ENCODE results near the gene RTN4IP1.

The RTN4IP1 gene, protein sequence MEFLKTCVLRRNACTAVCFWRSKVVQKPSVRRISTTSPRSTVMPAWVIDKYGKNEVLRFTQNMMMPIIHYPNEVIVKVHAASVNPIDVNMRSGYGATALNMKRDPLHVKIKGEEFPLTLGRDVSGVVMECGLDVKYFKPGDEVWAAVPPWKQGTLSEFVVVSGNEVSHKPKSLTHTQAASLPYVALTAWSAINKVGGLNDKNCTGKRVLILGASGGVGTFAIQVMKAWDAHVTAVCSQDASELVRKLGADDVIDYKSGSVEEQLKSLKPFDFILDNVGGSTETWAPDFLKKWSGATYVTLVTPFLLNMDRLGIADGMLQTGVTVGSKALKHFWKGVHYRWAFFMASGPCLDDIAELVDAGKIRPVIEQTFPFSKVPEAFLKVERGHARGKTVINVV

DNA sequence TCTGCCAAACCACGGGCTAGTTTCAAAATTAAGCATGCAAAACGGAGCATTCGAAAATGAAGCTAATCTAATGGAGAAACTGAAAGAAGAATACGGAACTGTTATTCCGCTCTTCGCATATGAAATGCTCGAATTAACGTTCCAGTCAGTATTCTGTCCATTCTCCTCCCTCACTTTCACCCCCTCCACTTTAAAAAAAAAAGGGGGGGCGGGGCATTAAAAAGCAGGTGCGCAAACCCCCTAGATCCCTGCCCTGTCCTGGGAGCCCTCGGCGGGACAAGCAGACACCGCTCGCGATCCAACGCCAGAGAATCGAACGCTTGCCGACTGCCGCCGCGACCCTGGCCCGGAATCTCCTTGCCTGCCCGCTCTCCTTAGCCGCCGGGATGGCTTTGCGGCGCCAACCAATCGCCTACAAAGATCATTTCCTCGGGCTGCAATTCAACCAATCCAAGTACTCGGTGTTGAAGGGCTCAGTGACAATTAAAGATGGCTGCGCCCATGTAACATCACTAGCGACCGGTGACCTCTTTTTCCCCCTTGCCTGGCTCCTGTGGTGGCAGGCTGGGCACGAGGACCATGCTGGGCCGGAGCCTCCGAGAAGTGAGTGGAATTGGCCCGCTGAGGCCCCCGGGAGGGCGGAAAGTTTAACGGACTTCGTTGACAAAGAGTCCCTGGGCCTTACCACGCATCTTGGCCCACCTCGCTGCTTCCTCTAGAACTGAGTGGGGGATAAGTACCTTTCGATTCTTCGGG, at the start of gene RTN4IP1, which contains the start of gene QRSL1:
TSS of gene RTN4IP1 (minus strand) at position 396 of the 756 bp plus-strand sequence. CDS start 477 bp downstream, outside the sequence.
TSS of gene QRSL1 (plus strand) at position 476 of the 756 bp plus-strand sequence. CDS start at position 580, 104 bp downstream.
- DNase-seq (ENCODE audit: insufficient read length, low spot score) (peak; percentile 67), FAIRE-seq (peak; percentile 48)

DNA sequence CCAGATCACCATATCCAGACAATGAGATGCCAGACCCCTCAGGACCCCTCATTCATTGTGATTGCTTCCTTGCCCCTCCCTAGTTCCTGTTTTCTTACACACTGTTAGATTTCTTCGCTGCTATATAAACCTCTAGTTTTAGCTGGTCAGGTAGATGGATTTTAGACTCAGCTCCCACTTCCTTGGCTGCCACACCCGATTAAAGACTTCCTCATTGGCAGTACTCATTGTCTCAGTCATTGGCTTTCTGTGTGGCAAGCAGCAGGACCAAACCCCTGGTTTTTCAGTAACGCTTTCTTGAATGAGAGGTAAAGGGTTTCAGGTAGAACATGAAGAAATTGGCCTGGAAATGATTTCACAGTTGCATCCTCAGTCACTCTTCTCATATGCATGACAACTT, 48.0 kb upstream of the RTN4IP1 start:
- no peak for TF ChIP-seq POLR2A (IDR thresholded peaks at IDR 0.05; ENCODE audit: low read depth, low read length)
- FAIRE-seq (no peak), DNase-seq (ENCODE audit: insufficient read length, low spot score) (no peak)

More for the DNA sequence above, at the start of gene RTN4IP1, which contains the start of gene QRSL1:
- peak; percentile 55 for TF ChIP-seq POLR2A (IDR thresholded peaks at IDR 0.05; ENCODE audit: low read depth, low read length)

DNA sequence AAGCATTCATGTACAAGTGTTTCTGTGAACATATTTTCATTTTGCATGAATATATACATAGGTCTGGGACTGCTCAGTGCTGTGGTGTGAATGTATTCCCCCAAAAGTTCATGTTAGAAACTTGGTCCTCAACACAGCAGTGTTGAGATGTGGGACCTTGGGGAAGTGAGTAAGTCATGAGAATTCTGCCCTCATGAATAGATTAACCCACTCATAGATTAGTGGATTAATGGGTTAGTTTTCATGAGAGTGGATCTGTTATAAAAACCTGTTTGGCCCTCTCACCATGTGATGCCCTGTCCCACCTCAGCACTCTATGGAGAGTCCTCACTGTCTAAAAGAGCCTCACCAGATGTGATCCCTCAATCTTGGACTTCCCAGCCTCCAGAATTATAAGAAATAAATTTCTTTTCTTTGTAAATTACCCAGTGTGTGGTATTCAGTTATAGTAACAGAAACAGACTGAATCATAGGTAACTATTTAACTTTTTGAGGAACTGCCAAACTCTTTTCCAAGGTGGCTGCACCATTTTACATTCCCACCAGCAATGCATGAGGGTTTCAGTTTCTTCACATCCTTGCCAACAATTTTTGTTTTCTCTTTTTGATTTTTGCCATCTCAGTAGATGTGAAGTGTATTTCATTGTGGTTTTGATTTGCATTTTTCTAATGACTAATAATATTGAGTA, 45.4 kb upstream of the RTN4IP1 start:
- TF ChIP-seq POLR2A (IDR thresholded peaks at IDR 0.05; ENCODE audit: low read depth, low read length) = no peak
- FAIRE-seq (no peak), DNase-seq (ENCODE audit: insufficient read length, low spot score) (no peak)

DNA sequence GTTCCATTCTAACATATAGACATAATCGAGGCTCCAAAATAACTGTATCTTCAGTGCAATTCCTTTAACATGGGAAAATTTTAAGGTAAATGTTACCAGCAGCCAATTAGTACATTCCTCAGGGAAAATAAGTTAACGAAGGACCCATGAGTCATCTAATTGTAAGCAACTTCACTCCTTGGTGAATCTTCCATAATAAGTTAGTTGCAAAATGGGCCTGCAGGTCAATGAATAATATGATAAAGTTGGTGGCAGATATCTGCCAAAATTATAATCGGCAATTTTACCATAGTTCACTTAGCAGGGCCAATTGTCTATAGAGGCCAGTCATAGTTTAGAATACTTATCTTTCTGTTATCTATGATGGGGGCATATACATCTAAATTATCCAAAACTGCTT, 42.4 kb upstream of the RTN4IP1 start:
- DNase-seq (ENCODE audit: insufficient read length, low spot score) (no peak), FAIRE-seq (no peak)
- no peak for TF ChIP-seq POLR2A (IDR thresholded peaks at IDR 0.05; ENCODE audit: low read depth, low read length)

DNA sequence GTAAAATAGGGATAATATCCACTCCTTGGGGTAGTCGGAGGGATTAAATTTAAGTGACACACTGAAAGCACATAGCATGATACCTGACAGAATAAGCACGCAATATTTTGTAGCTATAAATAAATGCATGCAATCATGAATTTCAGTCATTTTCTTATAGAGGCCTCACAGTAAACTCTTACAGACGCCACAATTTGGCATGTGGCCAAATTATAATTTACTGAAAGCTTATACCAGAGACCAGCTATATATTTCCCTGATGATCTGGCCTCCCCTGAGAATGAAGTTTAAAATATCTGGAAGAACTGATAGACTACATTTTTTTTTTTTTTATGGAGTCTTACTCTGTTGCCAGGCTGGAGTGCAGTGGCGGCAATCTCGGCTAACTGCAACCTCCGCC, 40.9 kb upstream of the RTN4IP1 start:
- no peak for TF ChIP-seq POLR2A (IDR thresholded peaks at IDR 0.05; ENCODE audit: low read depth, low read length)
- DNase-seq (ENCODE audit: insufficient read length, low spot score) (no peak), FAIRE-seq (no peak)

DNA sequence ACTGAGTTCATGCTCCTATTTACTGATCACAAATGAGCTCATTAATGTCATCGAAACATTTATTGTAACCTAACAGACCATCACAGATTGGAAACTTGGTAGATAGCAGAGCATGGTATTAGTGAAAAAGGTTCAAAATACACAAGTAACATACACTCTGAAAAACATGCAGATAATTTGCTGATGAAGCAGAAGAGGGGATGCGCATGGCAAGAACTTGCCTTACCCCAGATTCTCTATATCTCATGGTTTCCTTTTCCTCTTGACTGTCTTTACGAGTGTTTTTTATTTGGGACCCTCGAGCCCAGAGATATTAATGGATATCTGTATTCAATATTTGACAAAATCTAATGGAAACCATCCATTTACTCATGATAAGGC, 37.7 kb upstream of the RTN4IP1 start:
- DNase-seq (ENCODE audit: insufficient read length, low spot score) (no peak), FAIRE-seq (no peak)
- TF ChIP-seq POLR2A (IDR thresholded peaks at IDR 0.05; ENCODE audit: low read depth, low read length) = no peak

DNA sequence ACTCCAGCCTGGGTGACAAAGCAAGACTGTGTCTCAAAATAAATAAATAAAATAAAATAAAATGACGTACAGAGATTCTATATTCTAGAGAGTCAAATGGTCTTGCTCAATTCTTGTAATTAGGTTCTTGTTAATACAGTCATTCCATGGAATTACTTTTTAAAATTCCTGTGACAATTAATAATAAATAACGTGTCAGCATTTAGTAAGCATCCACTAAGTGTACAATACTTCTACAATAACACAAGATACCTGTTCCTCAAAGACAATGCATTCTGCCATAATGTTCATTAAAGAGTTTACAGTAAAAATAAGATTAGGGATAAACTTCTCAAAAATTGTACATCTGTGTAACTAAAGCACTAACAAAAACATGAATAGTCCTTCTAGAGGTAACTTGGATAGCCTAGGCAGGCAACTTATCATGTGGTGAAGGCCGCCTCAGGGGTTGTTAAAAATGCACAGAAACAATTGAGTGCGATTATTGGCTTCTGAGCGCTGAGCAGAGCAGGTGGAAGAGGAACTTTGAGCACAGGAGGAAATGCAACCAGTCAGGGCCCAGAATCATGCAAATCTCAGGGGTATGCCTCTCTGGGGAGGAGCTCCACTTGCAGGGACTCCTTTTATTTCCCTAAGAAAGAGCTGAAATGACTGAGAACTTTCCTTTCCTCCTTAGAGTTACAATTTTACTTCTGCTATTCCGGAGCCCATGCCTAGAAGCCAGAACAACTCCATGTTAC, 37.2 kb upstream of the RTN4IP1 start:
- DNase-seq (ENCODE audit: insufficient read length, low spot score) (no peak), FAIRE-seq (no peak)

DNA sequence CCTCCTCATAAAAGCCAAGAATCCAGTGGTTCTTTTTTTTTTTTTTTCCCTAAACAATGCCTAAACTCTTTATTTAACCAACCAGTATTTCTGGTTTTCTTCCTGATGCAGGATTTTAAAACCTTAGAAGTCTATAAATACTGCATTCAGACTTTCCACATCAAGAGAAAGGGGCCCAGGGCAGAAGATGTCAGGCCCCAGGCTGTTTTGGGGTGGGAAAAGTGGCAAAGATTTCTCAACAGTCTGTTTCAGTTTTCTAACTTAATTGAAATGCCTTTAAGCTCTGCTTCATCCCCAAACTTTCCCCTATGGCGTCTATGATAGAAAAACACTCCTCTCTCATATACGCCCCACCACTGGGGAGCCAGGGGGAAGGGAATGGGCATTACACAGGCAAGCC, 33.2 kb upstream of the RTN4IP1 start:
- no peak for TF ChIP-seq POLR2A (IDR thresholded peaks at IDR 0.05; ENCODE audit: low read depth, low read length)
- FAIRE-seq (no peak), DNase-seq (ENCODE audit: insufficient read length, low spot score) (no peak)

More for the DNA sequence above, 37.2 kb upstream of the RTN4IP1 start:
- TF ChIP-seq POLR2A (IDR thresholded peaks at IDR 0.05; ENCODE audit: low read depth, low read length) = no peak

DNA sequence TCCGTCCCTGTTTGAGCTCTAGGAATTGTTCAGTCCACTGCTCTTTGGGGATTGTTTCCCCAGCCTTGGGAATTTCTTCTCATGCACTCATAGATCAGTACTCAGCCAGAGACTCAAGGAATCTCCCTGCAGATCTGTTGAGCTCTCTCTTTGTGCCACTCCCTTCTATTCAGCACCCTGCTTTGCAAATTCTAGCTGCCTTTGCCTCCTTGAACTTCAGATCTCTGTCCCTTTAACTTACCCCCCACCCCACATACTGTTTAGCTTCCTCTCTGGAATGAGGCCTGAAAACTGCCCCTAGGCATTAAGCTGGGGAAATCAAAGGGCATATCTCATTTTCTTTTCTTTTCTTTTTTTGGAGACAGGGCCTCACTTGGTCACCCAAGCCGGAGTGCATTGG, 30.6 kb upstream of the RTN4IP1 start:
- no peak for FAIRE-seq
- no peak for TF ChIP-seq POLR2A (IDR thresholded peaks at IDR 0.05; ENCODE audit: low read depth, low read length)
- DNase-seq (ENCODE audit: insufficient read length, low spot score) = no peak

DNA sequence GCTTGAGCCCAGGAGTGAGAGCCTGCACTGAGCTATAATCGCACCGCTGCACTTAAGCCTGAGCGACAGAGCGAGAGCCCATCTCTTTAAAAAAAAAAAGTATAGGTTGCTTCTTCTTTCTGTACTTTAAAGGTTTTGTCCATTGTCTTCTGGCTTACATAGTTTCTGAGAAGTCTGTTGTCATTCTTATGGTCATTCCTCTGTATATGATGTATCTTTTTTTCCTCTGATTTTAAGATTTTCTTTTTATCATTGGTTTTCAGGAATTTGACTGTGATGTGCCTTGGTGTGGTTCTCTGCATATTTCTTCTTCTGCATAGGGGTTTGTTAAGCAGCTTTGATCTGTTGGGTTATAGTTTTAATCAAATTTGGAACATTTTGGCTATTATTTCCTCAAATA, 29.2 kb upstream of the RTN4IP1 start:
- no peak for TF ChIP-seq POLR2A (IDR thresholded peaks at IDR 0.05; ENCODE audit: low read depth, low read length)
- no peak for DNase-seq (ENCODE audit: insufficient read length, low spot score)
- FAIRE-seq = no peak

DNA sequence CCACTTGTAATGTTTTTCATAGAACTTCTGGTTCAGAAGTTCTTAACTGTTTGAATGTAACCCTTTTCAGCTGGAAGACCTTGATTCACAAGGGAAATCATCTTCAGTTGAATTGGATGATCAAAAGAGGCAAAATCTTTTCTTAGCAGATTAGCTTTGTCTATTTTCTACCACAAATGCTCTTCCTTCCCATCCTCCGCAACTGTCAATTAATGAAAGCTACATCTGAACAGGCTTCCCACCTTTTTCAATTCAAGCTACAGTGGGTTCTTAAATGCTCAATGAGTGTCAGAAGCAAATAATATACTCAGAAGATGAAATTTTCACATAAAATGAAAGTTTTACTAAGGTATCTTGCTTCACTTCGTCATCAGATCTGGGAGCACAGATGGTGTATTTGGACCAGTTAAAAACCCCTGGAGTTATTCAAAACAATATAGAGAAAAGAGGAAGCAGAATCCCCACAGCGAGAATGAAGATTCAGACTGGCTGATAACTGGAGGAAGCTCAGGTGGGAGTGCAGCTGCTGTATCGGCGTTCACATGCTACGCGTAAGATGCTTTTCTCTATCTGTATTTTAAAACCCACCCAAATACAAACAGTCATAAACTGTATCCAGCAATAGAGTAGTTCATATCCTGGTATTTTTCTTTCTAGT, 19.5 kb upstream of the RTN4IP1 start:
- DNase-seq (ENCODE audit: insufficient read length, low spot score) = no peak
- TF ChIP-seq POLR2A (IDR thresholded peaks at IDR 0.05; ENCODE audit: low read depth, low read length) = no peak
- no peak for FAIRE-seq

DNA sequence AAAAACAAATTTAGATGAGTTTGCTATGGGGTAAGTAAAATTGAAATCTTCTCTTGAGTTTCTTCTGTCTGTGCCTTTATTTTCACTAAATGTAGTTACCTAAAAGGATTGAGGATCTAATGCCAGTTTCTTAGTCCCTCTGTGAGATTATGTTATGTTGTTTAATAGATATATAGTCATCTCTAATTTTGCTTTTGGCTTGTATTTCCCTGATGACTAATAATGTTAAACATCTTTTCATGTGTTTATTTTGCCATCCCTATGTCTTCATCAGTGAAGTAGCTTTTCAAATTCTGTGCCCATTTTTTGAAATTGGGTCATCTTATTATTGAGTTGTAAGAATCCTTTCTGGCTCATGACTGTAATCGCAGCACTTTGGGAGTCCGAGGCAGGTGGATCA, 13.8 kb upstream of the RTN4IP1 start:
- FAIRE-seq (no peak), DNase-seq (ENCODE audit: insufficient read length, low spot score) (no peak)
- TF ChIP-seq POLR2A (IDR thresholded peaks at IDR 0.05; ENCODE audit: low read depth, low read length) = no peak

DNA sequence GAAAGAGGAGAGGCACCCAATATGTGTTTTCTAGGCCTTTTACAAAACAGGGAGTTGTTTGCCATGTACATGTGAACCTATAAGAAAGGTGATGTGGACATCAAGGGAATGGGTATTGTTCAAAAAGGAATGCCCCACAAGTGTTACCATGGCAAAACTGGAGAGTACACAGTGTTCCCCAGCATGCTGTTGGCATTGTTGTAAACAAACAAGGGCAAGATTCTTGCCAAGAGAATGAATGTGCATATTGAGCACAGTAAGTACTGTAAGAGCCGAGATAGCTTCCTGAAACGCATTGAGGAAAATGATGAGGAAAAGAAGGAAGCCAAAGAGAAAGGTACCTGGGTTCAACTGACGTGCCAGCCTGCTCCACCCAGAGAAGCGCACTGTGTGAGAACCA, 13.2 kb upstream of the RTN4IP1 start:
- no peak for TF ChIP-seq POLR2A (IDR thresholded peaks at IDR 0.05; ENCODE audit: low read depth, low read length)
- FAIRE-seq (no peak), DNase-seq (ENCODE audit: insufficient read length, low spot score) (no peak)
